Activated CD8-positive, alpha-beta T cell treated with anti-CD3 and anti-CD28 coated beads for 36 hours (primary cell): ENCODE data around the gene NCKAP1. TPM values are rescaled to one million over a fixed set of nuclear protein-coding genes. Genes with fewer than 3 reads are reported as not detected.
"Not testable (repeated sequence)": the region's sequence is repeated elsewhere in the genome, so short reads cannot be mapped to it uniquely, and the experiment has no call there.

Source experiments
- ATAC-seq: fragments of 200-7000 bp; cut with Tn5 transposase; one replicate; pipeline ENCODE4 v1.10.0; 2021; ENCODE audit warnings: mild to moderate bottlenecking, moderate library complexity
- CTCF ChIA-PET: fragments of 350-600 bp; sonication (Branson Sonifier 250); formaldehyde crosslinking; loops from one replicate; lab custom pipeline; 2021; ENCODE audit warnings: antibody characterized with exemption; lab: Charles Lee
- POLR2A ChIA-PET: fragments of 350-600 bp; sonication (Branson Sonifier 250); formaldehyde crosslinking; loops from one replicate; lab custom pipeline; 2021; ENCODE audit warnings: antibody characterized with exemption; lab: Charles Lee
- DNase-seq: peaks from one replicate; pipeline ENCODE4 v3.0.0-alpha.2; 2020
- H3K27ac Mint-ChIP-seq: one replicate; pipeline ENCODE4 v1.8.0; 2021; ENCODE audit warnings: mild to moderate bottlenecking, mixed read lengths
- H3K27me3 Mint-ChIP-seq: one replicate; pipeline ENCODE4 v1.8.0; 2021; ENCODE audit warnings: mixed read lengths
- H3K36me3 Mint-ChIP-seq: one replicate; pipeline ENCODE4 v1.8.0; 2021; ENCODE audit warnings: low read depth, mixed read lengths
- H3K4me1 Mint-ChIP-seq: one replicate; pipeline ENCODE4 v1.8.0; 2021; ENCODE audit warnings: low read depth, mixed read lengths
- H3K4me3 Mint-ChIP-seq: one replicate; pipeline ENCODE4 v1.8.0; 2021; ENCODE audit warnings: mild to moderate bottlenecking, moderate library complexity, mixed read lengths
- H3K9me3 Mint-ChIP-seq: one replicate; pipeline ENCODE4 v1.8.0; 2021; ENCODE audit warnings: mixed read lengths
- CTCF ChIP-seq: fragments of 200-600 bp; IDR thresholded peaks from one replicate; pipeline ENCODE4 v1.8.0; 2022; ENCODE audit warnings: antibody characterized with exemption, mild to moderate bottlenecking
- intact Hi-C: fragments of 100-400 bp; cut with micrococcal nuclease; formaldehyde crosslinking; loops from one replicate; pipeline ENCODE4 v1.10.0; 2022
- total RNA-seq, 2 experiments: library from RNA; stranded (reverse); gene quantifications; one replicate each; pipeline ENCODE4 v1.2.3, GENCODE V29; 2021

The NCKAP1 gene
- total RNA-seq, 2 experiments from 2014 or later: 3.1 to 3.9 TPM

GRCh38 chr2:182883451-182883850 is 154.8 kb downstream of the NCKAP1 start:
- Mint-ChIP-seq H3K4me1 (no peaks in the 10 kb centered on the region), H3K4me3 (no peak overlapping the region), H3K27ac (no peak overlapping the region), H3K36me3 (no peaks in the 10 kb centered on the region), H3K27me3 (peaks cover 1% of the 10 kb centered on the region), H3K9me3 (peaks cover 10% of the 10 kb centered on the region)
- DNase-seq: no peak
- intact Hi-C loops: no loop called here
- ATAC-seq: no peak
- CTCF ChIA-PET: no interaction called here
- POLR2A ChIA-PET: no interaction called here
- no peak for TF ChIP-seq CTCF

GRCh38 chr2:182880100-182880499 is 158.2 kb downstream of the NCKAP1 start:
- H3K9me3 Mint-ChIP-seq, H3K4me1 Mint-ChIP-seq, H3K36me3 Mint-ChIP-seq, H3K27ac Mint-ChIP-seq, DNase-seq, ATAC-seq, intact Hi-C loops, H3K27me3 Mint-ChIP-seq, H3K4me3 Mint-ChIP-seq, CTCF ChIA-PET, POLR2A ChIA-PET: not testable (repeated sequence)

GRCh38 chr2:182876653-182877052 is 161.6 kb downstream of the NCKAP1 start:
- intact Hi-C loops, POLR2A ChIA-PET, H3K27me3 Mint-ChIP-seq, ATAC-seq, CTCF ChIA-PET, H3K4me1 Mint-ChIP-seq, H3K36me3 Mint-ChIP-seq, H3K4me3 Mint-ChIP-seq, H3K27ac Mint-ChIP-seq, DNase-seq: not testable (repeated sequence)
- peaks cover 14% of the 10 kb centered on the region for H3K9me3 Mint-ChIP-seq

- no peak for ATAC-seq
These were observed 168.0 kb downstream of the NCKAP1 start for GRCh38 chr2:182870227-182870626.

GRCh38 chr2:182868054-182868796 is 170.0 kb downstream of the NCKAP1 start:
- ATAC-seq (no peak), DNase-seq (no peak)
- no peak overlapping the region for H3K4me3 Mint-ChIP-seq
- no peaks in the 10 kb centered on the region for H3K9me3 Mint-ChIP-seq
- intact Hi-C loops: no loop called here
- POLR2A ChIA-PET: interaction anchor here (0.6 kb wide), 1 partner anchor 89 kb away, joined by 3 read pairs; no protein-coding TSS in a partner anchor
- TF ChIP-seq CTCF: no peak
- H3K27me3 Mint-ChIP-seq: peaks cover 53% of the 10 kb centered on the region
- no peaks in the 10 kb centered on the region for H3K36me3 Mint-ChIP-seq
- CTCF ChIA-PET: interaction anchor here (1.4 kb wide), 1 partner anchor 27 kb away, joined by 3 read pairs; no protein-coding TSS in a partner anchor
- no peak overlapping the region for H3K27ac Mint-ChIP-seq
- H3K4me1 Mint-ChIP-seq: peaks cover 11% of the 10 kb centered on the region

More at GRCh38 chr2:182870227-182870626, 168.0 kb downstream of the NCKAP1 start:
- CTCF ChIA-PET: interaction anchor here (1.4 kb wide), 1 partner anchor 110 kb away, joined by 3 read pairs; no protein-coding TSS in a partner anchor
- no peak for TF ChIP-seq CTCF
- H3K36me3 Mint-ChIP-seq: no peaks in the 10 kb centered on the region
- peaks cover 45% of the 10 kb centered on the region for H3K27me3 Mint-ChIP-seq
- H3K4me3 Mint-ChIP-seq: no peak overlapping the region
- peaks cover 11% of the 10 kb centered on the region for H3K4me1 Mint-ChIP-seq
- intact Hi-C loops: no loop called here
- peak; percentile 38 for DNase-seq
- POLR2A ChIA-PET: no interaction called here
- H3K27ac Mint-ChIP-seq: no peak overlapping the region
- H3K9me3 Mint-ChIP-seq: peaks cover 5% of the 10 kb centered on the region

- POLR2A ChIA-PET: interaction anchor here (0.6 kb wide), 1 partner anchor 89 kb away, joined by 3 read pairs; no protein-coding TSS in a partner anchor
- Mint-ChIP-seq H3K27ac (no peak overlapping the region), H3K9me3 (no peaks in the 10 kb centered on the region), H3K36me3 (no peaks in the 10 kb centered on the region), H3K4me3 (no peak overlapping the region), H3K4me1 (peaks cover 11% of the 10 kb centered on the region), H3K27me3 (peaks cover 56% of the 10 kb centered on the region)
- CTCF ChIA-PET: interaction anchor here (1.1 to 1.4 kb wide), 2 partner anchors 27 to 83 kb away, joined by 3 read pairs; no protein-coding TSS in a partner anchor
- TF ChIP-seq CTCF: no peak
- DNase-seq: no peak
- intact Hi-C loops: no loop called here
- no peak for ATAC-seq
These were observed 170.7 kb downstream of the NCKAP1 start for GRCh38 chr2:182867426-182868053.
